Measurements from ENCODE around the gene TUBGCP6.

DNA sequence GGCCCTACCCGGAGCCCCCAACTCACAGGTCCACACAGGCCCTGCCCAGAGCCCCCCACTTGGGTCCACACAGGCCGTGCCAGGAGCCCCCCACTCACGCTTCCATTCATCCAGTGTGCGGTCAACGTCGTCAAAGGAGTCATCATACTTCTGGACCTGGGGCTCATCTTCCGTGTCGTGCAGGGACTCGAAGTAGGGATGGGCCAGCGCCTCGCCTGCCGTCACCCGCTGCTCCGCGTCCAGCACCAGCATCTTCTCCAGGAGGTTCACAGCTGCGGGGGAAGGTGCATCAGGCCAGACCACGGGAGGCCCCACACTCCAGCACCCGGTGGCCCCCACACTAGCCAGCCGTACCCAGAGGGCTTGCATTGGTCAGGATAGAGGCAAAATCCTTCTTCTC, 10.3 kb upstream of the TUBGCP6 start:
- TF ChIP-seq, protein P1, sequence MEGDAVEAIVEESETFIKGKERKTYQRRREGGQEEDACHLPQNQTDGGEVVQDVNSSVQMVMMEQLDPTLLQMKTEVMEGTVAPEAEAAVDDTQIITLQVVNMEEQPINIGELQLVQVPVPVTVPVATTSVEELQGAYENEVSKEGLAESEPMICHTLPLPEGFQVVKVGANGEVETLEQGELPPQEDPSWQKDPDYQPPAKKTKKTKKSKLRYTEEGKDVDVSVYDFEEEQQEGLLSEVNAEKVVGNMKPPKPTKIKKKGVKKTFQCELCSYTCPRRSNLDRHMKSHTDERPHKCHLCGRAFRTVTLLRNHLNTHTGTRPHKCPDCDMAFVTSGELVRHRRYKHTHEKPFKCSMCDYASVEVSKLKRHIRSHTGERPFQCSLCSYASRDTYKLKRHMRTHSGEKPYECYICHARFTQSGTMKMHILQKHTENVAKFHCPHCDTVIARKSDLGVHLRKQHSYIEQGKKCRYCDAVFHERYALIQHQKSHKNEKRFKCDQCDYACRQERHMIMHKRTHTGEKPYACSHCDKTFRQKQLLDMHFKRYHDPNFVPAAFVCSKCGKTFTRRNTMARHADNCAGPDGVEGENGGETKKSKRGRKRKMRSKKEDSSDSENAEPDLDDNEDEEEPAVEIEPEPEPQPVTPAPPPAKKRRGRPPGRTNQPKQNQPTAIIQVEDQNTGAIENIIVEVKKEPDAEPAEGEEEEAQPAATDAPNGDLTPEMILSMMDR (IDR thresholded peaks at IDR 0.05), result no peak
- no peak for TF ChIP-seq EZH2 (IDR thresholded peaks at IDR 0.05; ENCODE audit: borderline replicate concordance, insufficient read depth, low read depth, low read length, poor library complexity, severe bottlenecking)

Measured in B cell (primary cell).